ENCODE results near the gene FUT8.

Gene FUT8

GRCh38 chr14:65486863-65487262 is 74.3 kb downstream of the FUT8 start:
- no peaks in the 10 kb centered on the region for H3K9me3 ChIP-seq (ENCODE audit: control insufficient read depth in 2 of 2, low read length in 2 of 2)
- H3K4me3 ChIP-seq (ENCODE audit: low read length in 2 of 2) = no peak overlapping the region
- H3K27me3 ChIP-seq (ENCODE audit: control insufficient read depth in 2 of 2, insufficient read depth in 2 of 2, low read length in 2 of 2) = no peaks in the 10 kb centered on the region
- H3K4me1 ChIP-seq (ENCODE audit: control insufficient read depth in 2 of 2, insufficient read depth in 2 of 2, low read length in 2 of 2) = no peaks in the 10 kb centered on the region
- no peaks in the 10 kb centered on the region for H3K36me3 ChIP-seq (ENCODE audit: control insufficient read depth in 2 of 2, insufficient read depth in 2 of 2, low read length in 2 of 2)
- no peak overlapping the region for H3K27ac ChIP-seq (ENCODE audit: low read depth in 2 of 2, low read length in 2 of 2)
- no peak overlapping the region for H3K9ac ChIP-seq (ENCODE audit: low read depth in 1 of 2, low read length in 2 of 2)

- H3K27me3 ChIP-seq (ENCODE audit: control insufficient read depth in 2 of 2, insufficient read depth in 2 of 2, low read length in 2 of 2) = no peaks in the 10 kb centered on the region
- H3K36me3 ChIP-seq (ENCODE audit: control insufficient read depth in 2 of 2, insufficient read depth in 2 of 2, low read length in 2 of 2) = no peaks in the 10 kb centered on the region
- no peaks in the 10 kb centered on the region for H3K9me3 ChIP-seq (ENCODE audit: control insufficient read depth in 2 of 2, low read length in 2 of 2)
- H3K27ac ChIP-seq (ENCODE audit: low read depth in 2 of 2, low read length in 2 of 2) = no peak overlapping the region
- H3K4me1 ChIP-seq (ENCODE audit: control insufficient read depth in 2 of 2, insufficient read depth in 2 of 2, low read length in 2 of 2) = no peaks in the 10 kb centered on the region
- H3K4me3 ChIP-seq (ENCODE audit: low read length in 2 of 2) = no peak overlapping the region
- no peak overlapping the region for H3K9ac ChIP-seq (ENCODE audit: low read depth in 1 of 2, low read length in 2 of 2)
Measured at GRCh38 chr14:65487783-65488494, 75.4 kb downstream of the FUT8 start.

DNA sequence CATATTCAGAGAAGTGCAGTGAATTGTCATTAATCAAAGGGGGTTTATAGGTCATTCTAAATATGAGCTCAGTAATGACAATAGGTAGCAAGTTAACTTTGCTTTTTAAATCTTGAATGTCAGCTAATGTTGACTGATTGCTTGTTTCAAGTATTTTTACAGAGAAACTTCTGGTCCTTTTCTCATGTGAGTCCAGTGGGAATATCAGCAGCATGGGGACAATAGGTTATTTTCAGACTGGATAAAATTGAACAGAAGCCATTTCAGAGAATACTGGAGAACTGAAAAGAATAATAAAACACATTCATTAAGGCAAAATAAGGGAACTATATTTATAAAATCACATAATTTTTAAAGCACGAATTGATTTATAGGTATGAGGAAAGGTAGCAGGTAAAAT is 78.7 kb downstream of the FUT8 start:
- Histone ChIP-seq H3K4me1 (ENCODE audit: control insufficient read depth in 2 of 2, insufficient read depth in 2 of 2, low read length in 2 of 2) (no peaks in the 10 kb centered on the region), H3K4me3 (ENCODE audit: low read length in 2 of 2) (no peak overlapping the region), H3K27ac (ENCODE audit: low read depth in 2 of 2, low read length in 2 of 2) (no peak overlapping the region), H3K36me3 (ENCODE audit: control insufficient read depth in 2 of 2, insufficient read depth in 2 of 2, low read length in 2 of 2) (no peaks in the 10 kb centered on the region), H3K9me3 (ENCODE audit: control insufficient read depth in 2 of 2, low read length in 2 of 2) (no peaks in the 10 kb centered on the region), H3K9ac (ENCODE audit: low read depth in 1 of 2, low read length in 2 of 2) (no peak overlapping the region), H3K27me3 (ENCODE audit: control insufficient read depth in 2 of 2, insufficient read depth in 2 of 2, low read length in 2 of 2) (no peaks in the 10 kb centered on the region)

- Histone ChIP-seq H3K9me3 (ENCODE audit: control insufficient read depth in 2 of 2, low read length in 2 of 2) (no peaks in the 10 kb centered on the region), H3K9ac (ENCODE audit: low read depth in 1 of 2, low read length in 2 of 2) (no peak overlapping the region), H3K27me3 (ENCODE audit: control insufficient read depth in 2 of 2, insufficient read depth in 2 of 2, low read length in 2 of 2) (no peaks in the 10 kb centered on the region), H3K4me3 (ENCODE audit: low read length in 2 of 2) (no peak overlapping the region), H3K36me3 (ENCODE audit: control insufficient read depth in 2 of 2, insufficient read depth in 2 of 2, low read length in 2 of 2) (no peaks in the 10 kb centered on the region), H3K4me1 (ENCODE audit: control insufficient read depth in 2 of 2, insufficient read depth in 2 of 2, low read length in 2 of 2) (no peaks in the 10 kb centered on the region), H3K27ac (ENCODE audit: low read depth in 2 of 2, low read length in 2 of 2) (no peak overlapping the region)
Measured at GRCh38 chr14:65492266-65492665, 79.7 kb downstream of the FUT8 start.

DNA sequence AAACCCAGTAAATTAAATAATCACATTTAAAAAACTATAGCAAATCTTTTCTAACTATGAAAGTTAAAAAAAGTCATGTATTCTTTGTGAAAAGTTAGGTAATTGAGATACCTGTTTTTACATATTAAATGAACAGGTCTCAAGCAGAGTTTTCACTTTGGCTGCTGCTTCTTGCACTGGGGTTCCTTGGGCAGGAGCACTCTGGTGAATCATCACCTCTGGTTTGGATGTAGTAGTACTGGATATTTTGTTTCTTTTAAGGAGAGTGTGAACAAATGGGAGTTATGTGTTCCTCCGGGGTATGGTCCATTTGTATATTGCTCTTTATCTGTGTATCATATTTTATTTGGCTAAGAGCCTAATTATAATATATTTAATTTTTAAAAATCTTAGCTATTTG is 82.7 kb downstream of the FUT8 start:
- no peak overlapping the region for H3K27ac ChIP-seq (ENCODE audit: low read depth in 2 of 2, low read length in 2 of 2)
- H3K9ac ChIP-seq (ENCODE audit: low read depth in 1 of 2, low read length in 2 of 2) = no peak overlapping the region
- no peaks in the 10 kb centered on the region for H3K36me3 ChIP-seq (ENCODE audit: control insufficient read depth in 2 of 2, insufficient read depth in 2 of 2, low read length in 2 of 2)
- H3K4me3 ChIP-seq (ENCODE audit: low read length in 2 of 2) = no peak overlapping the region
- H3K9me3 ChIP-seq (ENCODE audit: control insufficient read depth in 2 of 2, low read length in 2 of 2) = no peaks in the 10 kb centered on the region
- H3K27me3 ChIP-seq (ENCODE audit: control insufficient read depth in 2 of 2, insufficient read depth in 2 of 2, low read length in 2 of 2) = no peaks in the 10 kb centered on the region
- no peaks in the 10 kb centered on the region for H3K4me1 ChIP-seq (ENCODE audit: control insufficient read depth in 2 of 2, insufficient read depth in 2 of 2, low read length in 2 of 2)

DNA sequence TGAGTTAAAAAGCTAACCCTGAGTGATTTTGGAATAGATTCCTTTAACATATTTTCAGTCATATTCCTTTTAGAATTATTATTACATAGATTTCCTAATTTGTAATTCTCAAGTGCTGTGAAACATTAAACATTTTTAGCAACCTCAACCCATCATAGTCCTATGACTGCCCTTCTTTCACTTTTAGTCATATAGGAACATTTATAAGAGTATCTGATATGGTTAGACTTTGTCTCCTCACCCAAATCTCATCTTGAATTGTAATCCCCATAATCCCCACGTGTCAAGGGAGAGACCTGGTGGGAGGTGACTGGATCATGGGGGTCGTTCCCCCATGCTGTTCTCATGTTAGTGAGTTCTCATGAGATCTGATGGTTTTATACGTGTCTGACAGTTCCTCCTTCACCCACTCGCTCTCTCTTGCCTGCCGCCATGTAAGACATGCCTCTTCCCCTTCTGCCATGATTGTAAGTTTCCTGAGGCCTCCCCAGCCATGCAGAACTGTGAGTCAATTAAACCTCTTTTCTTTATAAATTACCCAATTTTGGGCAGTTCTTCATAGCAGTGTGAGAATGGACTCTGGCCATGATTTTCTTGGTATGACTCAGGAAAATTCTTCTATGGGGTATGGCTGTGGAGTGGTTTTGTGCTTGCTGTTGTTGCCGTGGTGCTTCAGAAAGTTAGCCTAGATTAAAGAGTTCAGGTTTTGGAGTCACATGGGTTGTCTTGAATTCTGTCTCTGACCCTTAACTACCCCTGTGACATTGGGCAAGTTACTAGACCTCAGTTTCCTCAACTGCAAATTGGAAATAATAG is 83.9 kb downstream of the FUT8 start:
- no peak overlapping the region for H3K9ac ChIP-seq (ENCODE audit: low read depth in 1 of 2, low read length in 2 of 2)
- no peak overlapping the region for H3K27ac ChIP-seq (ENCODE audit: low read depth in 2 of 2, low read length in 2 of 2)
- no peaks in the 10 kb centered on the region for H3K36me3 ChIP-seq (ENCODE audit: control insufficient read depth in 2 of 2, insufficient read depth in 2 of 2, low read length in 2 of 2)
- no peaks in the 10 kb centered on the region for H3K4me1 ChIP-seq (ENCODE audit: control insufficient read depth in 2 of 2, insufficient read depth in 2 of 2, low read length in 2 of 2)
- H3K9me3 ChIP-seq (ENCODE audit: control insufficient read depth in 2 of 2, low read length in 2 of 2) = no peaks in the 10 kb centered on the region
- H3K4me3 ChIP-seq (ENCODE audit: low read length in 2 of 2) = no peak overlapping the region
- H3K27me3 ChIP-seq (ENCODE audit: control insufficient read depth in 2 of 2, insufficient read depth in 2 of 2, low read length in 2 of 2) = no peaks in the 10 kb centered on the region

- Histone ChIP-seq H3K9me3 (ENCODE audit: control insufficient read depth in 2 of 2, low read length in 2 of 2) (no peaks in the 10 kb centered on the region), H3K27ac (ENCODE audit: low read depth in 2 of 2, low read length in 2 of 2) (no peak overlapping the region), H3K9ac (ENCODE audit: low read depth in 1 of 2, low read length in 2 of 2) (no peak overlapping the region)
Measured at GRCh38 chr14:65499138-65499537, 86.6 kb downstream of the FUT8 start.

GRCh38 chr14:65500075-65500474 is 87.5 kb downstream of the FUT8 start:
- Histone ChIP-seq H3K9ac (ENCODE audit: low read depth in 1 of 2, low read length in 2 of 2) (no peak overlapping the region), H3K27me3 (ENCODE audit: control insufficient read depth in 2 of 2, insufficient read depth in 2 of 2, low read length in 2 of 2) (no peaks in the 10 kb centered on the region), H3K4me3 (ENCODE audit: low read length in 2 of 2) (no peak overlapping the region), H3K27ac (ENCODE audit: low read depth in 2 of 2, low read length in 2 of 2) (no peak overlapping the region), H3K4me1 (ENCODE audit: control insufficient read depth in 2 of 2, insufficient read depth in 2 of 2, low read length in 2 of 2) (no peaks in the 10 kb centered on the region), H3K9me3 (ENCODE audit: control insufficient read depth in 2 of 2, low read length in 2 of 2) (no peaks in the 10 kb centered on the region), H3K36me3 (ENCODE audit: control insufficient read depth in 2 of 2, insufficient read depth in 2 of 2, low read length in 2 of 2) (no peaks in the 10 kb centered on the region)

More at GRCh38 chr14:65499138-65499537, 86.6 kb downstream of the FUT8 start:
- Histone ChIP-seq H3K4me3 (ENCODE audit: low read length in 2 of 2) (no peak overlapping the region), H3K4me1 (ENCODE audit: control insufficient read depth in 2 of 2, insufficient read depth in 2 of 2, low read length in 2 of 2) (no peaks in the 10 kb centered on the region), H3K27me3 (ENCODE audit: control insufficient read depth in 2 of 2, insufficient read depth in 2 of 2, low read length in 2 of 2) (no peaks in the 10 kb centered on the region), H3K36me3 (ENCODE audit: control insufficient read depth in 2 of 2, insufficient read depth in 2 of 2, low read length in 2 of 2) (no peaks in the 10 kb centered on the region)

- H3K9ac ChIP-seq (ENCODE audit: low read depth in 1 of 2, low read length in 2 of 2) = no peak overlapping the region
- no peak overlapping the region for H3K27ac ChIP-seq (ENCODE audit: low read depth in 2 of 2, low read length in 2 of 2)
- H3K27me3 ChIP-seq (ENCODE audit: control insufficient read depth in 2 of 2, insufficient read depth in 2 of 2, low read length in 2 of 2) = no peaks in the 10 kb centered on the region
Measured at GRCh38 chr14:65501328-65501727, 88.8 kb downstream of the FUT8 start.

DNA sequence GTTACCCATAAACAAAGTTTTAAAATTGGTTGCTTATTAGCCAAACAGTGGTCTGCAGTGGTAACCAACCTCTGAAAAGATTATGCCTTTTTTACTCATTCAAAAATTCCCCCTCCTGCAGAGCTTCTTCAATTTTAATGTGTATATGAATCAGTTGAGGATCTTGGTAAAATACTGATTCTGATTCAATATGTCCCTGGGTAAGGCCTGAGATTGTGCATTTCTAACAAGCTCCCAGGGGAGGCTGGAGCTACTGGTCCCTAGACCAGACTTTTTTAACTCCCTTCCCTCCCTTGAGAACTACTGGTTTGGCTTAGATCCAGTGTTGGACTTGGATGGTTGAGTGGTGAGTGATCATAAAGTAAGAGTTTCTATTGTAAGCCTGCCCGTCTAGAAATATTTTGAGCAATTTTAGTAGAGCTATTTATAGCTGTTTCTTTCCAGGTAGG is 90.2 kb downstream of the FUT8 start:
- H3K27ac ChIP-seq (ENCODE audit: low read depth in 2 of 2, low read length in 2 of 2) = no peak overlapping the region
- no peak overlapping the region for H3K9ac ChIP-seq (ENCODE audit: low read depth in 1 of 2, low read length in 2 of 2)
- H3K4me3 ChIP-seq (ENCODE audit: low read length in 2 of 2) = no peak overlapping the region
- no peaks in the 10 kb centered on the region for H3K4me1 ChIP-seq (ENCODE audit: control insufficient read depth in 2 of 2, insufficient read depth in 2 of 2, low read length in 2 of 2)
- no peaks in the 10 kb centered on the region for H3K9me3 ChIP-seq (ENCODE audit: control insufficient read depth in 2 of 2, low read length in 2 of 2)
- no peaks in the 10 kb centered on the region for H3K36me3 ChIP-seq (ENCODE audit: control insufficient read depth in 2 of 2, insufficient read depth in 2 of 2, low read length in 2 of 2)
- no peaks in the 10 kb centered on the region for H3K27me3 ChIP-seq (ENCODE audit: control insufficient read depth in 2 of 2, insufficient read depth in 2 of 2, low read length in 2 of 2)

More at GRCh38 chr14:65501328-65501727, 88.8 kb downstream of the FUT8 start:
- no peaks in the 10 kb centered on the region for H3K36me3 ChIP-seq (ENCODE audit: control insufficient read depth in 2 of 2, insufficient read depth in 2 of 2, low read length in 2 of 2)
- no peaks in the 10 kb centered on the region for H3K9me3 ChIP-seq (ENCODE audit: control insufficient read depth in 2 of 2, low read length in 2 of 2)
- no peak overlapping the region for H3K4me3 ChIP-seq (ENCODE audit: low read length in 2 of 2)
- H3K4me1 ChIP-seq (ENCODE audit: control insufficient read depth in 2 of 2, insufficient read depth in 2 of 2, low read length in 2 of 2) = no peaks in the 10 kb centered on the region
